H1 (cell line): ENCODE results near the gene OLFML2B. TPM values are rescaled to one million over a fixed set of nuclear protein-coding genes. Genes with fewer than 3 reads are reported as not detected.

ENCODE experiments used
- CTCF ChIA-PET: fragments of 300-600 bp; sonication (Branson Sonifier 250); formaldehyde crosslinking; loops from one replicate; lab custom pipeline; 2021; ENCODE audit not compliant: partially characterized antibody; lab: Charles Lee
- POLR2A ChIA-PET: fragments of 300-600 bp; sonication (Branson Sonifier 250); formaldehyde crosslinking; loops from one replicate; lab custom pipeline; 2021; ENCODE audit warnings: inconsistent platforms; ENCODE audit not compliant: partially characterized antibody; lab: Charles Lee
- DNase-seq, 2 experiments: peaks; one replicate each; pipeline versions ENCODE4 v3.0.0 to v3.0.0-alpha.2; 2010 to 2022; ENCODE audit warnings: low spot score in 2 of 2, low read depth in 1 of 2, mixed read lengths in 1 of 2
- FAIRE-seq: peaks from 2 replicates; lab custom pipeline; 2011; peaks lifted over from hg19 to GRCh38; lab: Jason Lieb, UNC
- H2AFZ ChIP-seq: 2 replicates; pipeline ENCODE4 v1.8.1; 2012; ENCODE audit warnings: low read length, inconsistent platforms
- H2AK5ac ChIP-seq: 2 replicates; pipeline ENCODE4 v1.6.1; 2013; ENCODE audit warnings: low read depth, low read length
- H2BK120ac ChIP-seq: replicated peaks from 2 replicates; pipeline ENCODE3; 2013; ENCODE audit warnings: low read depth, low read length, inconsistent platforms
- H2BK12ac ChIP-seq: 2 replicates; pipeline ENCODE4 v1.6.1; 2013; ENCODE audit warnings: low read depth, low read length
- H2BK15ac ChIP-seq: 2 replicates; pipeline ENCODE4 v1.6.1; 2013; ENCODE audit warnings: low read length
- H2BK20ac ChIP-seq: 2 replicates; pipeline ENCODE4 v1.6.1; 2013; ENCODE audit warnings: low read length
- H2BK5ac ChIP-seq: 2 replicates; pipeline ENCODE4 v1.6.1; 2013; ENCODE audit warnings: low read depth, low read length
- H3K14ac ChIP-seq: 2 replicates; pipeline ENCODE4 v1.6.1; 2013; ENCODE audit warnings: inconsistent platforms; ENCODE audit not compliant: insufficient read length
- H3K18ac ChIP-seq: 2 replicates; pipeline ENCODE4 v1.6.1; 2013; ENCODE audit warnings: low read length; ENCODE audit errors: extremely low read depth
- H3K23ac ChIP-seq: 2 replicates; pipeline ENCODE4 v1.6.1; 2013; ENCODE audit warnings: inconsistent platforms; ENCODE audit not compliant: insufficient read length
- H3K23me2 ChIP-seq: 2 replicates; pipeline ENCODE4 v1.6.1; 2013; ENCODE audit warnings: low read depth, low read length
- H3K27ac ChIP-seq: 2 replicates; pipeline ENCODE4 v1.6.1; 2011; ENCODE audit warnings: low read depth, low read length, inconsistent platforms
- H3K27me3 ChIP-seq, 4 experiments: replicated peaks in 1 of 4; 1 replicate in 1 of 4; 2 replicates in 3 of 4; pipeline versions ENCODE4 v1.6.1 to v1.8.1; 2011 to 2013; ENCODE audit warnings: low read length in 3 of 4, mild to moderate bottlenecking in 3 of 4, inconsistent platforms in 2 of 4, mixed read lengths in 2 of 4, moderate library complexity in 1 of 4; ENCODE audit not compliant: control insufficient read depth in 3 of 4, insufficient read depth in 3 of 4; ENCODE audit errors: extremely low read depth in 1 of 4
- H3K36me3 ChIP-seq, 4 experiments: 2 replicates each; pipeline versions ENCODE4 v1.6.1 to v1.8.1; 2011 to 2013; ENCODE audit warnings: mild to moderate bottlenecking in 4 of 4, low read length in 3 of 4, moderate library complexity in 2 of 4, control low read depth in 1 of 4, inconsistent platforms in 1 of 4; ENCODE audit not compliant: insufficient read depth in 4 of 4, control insufficient read depth in 2 of 4
- H3K4ac ChIP-seq: replicated peaks from 2 replicates; pipeline ENCODE3; 2013; ENCODE audit warnings: low read length, low read depth, mixed read lengths, inconsistent platforms; ENCODE audit not compliant: insufficient read length
- H3K4me1 ChIP-seq, 4 experiments: replicated peaks in 1 of 4; 1 replicate in 1 of 4; 2 replicates in 3 of 4; pipeline versions ENCODE4 v1.6.1 to v1.8.1; 2011 to 2013; ENCODE audit warnings: low read length in 3 of 4, inconsistent platforms in 2 of 4, mixed read lengths in 1 of 4; ENCODE audit not compliant: insufficient read depth in 4 of 4, control insufficient read depth in 3 of 4
- H3K4me2 ChIP-seq, 2 experiments: 2 replicates each; pipeline versions ENCODE4 v1.6.1 to v1.8.1; 2011 to 2013; ENCODE audit warnings: low read depth in 2 of 2, low read length in 2 of 2, control low read depth in 1 of 2, inconsistent platforms in 1 of 2, mild to moderate bottlenecking in 1 of 2; ENCODE audit not compliant: insufficient read depth in 1 of 2
- H3K4me3 ChIP-seq, 4 experiments: fragments of 200-600, 300-600 bp in 1 of 4; sonication (generic), shearing (Covaris generic), sonication (Bioruptor Twin) in 1 of 4; 2 replicates each; pipeline versions ENCODE4 v1.5.1 to v1.8.1; 2011 to 2016; ENCODE audit warnings: low read length in 4 of 4, low read depth in 3 of 4, control low read depth in 2 of 4, inconsistent platforms in 2 of 4, mild to moderate bottlenecking in 2 of 4, mixed read lengths in 1 of 4, moderate library complexity in 1 of 4; ENCODE audit not compliant: insufficient read depth in 2 of 4; ENCODE audit errors: extremely low read depth in 1 of 4
- H3K56ac ChIP-seq: replicated peaks from 2 replicates; pipeline ENCODE3; 2013; ENCODE audit warnings: low read depth, mild to moderate bottlenecking, mixed read lengths, low read length, inconsistent platforms; ENCODE audit not compliant: insufficient read length
- H3K79me1 ChIP-seq: 2 replicates; pipeline ENCODE4 v1.6.1; 2013; ENCODE audit warnings: low read depth, low read length, control low read depth
- H3K79me2 ChIP-seq, 2 experiments: 2 replicates each; pipeline versions ENCODE4 v1.6.1 to v1.8.1; 2012 to 2013; ENCODE audit warnings: low read length in 2 of 2, mild to moderate bottlenecking in 2 of 2, inconsistent platforms in 1 of 2; ENCODE audit not compliant: insufficient read depth in 2 of 2, control insufficient read depth in 1 of 2
- H3K9ac ChIP-seq, 4 experiments: replicated peaks in 1 of 4; 1 replicate in 1 of 4; 2 replicates in 3 of 4; pipeline versions ENCODE4 v1.6.1 to v1.8.1; 2011 to 2013; ENCODE audit warnings: low read depth in 3 of 4, low read length in 3 of 4, control low read depth in 2 of 4, mild to moderate bottlenecking in 2 of 4, moderate library complexity in 2 of 4, inconsistent platforms in 1 of 4; ENCODE audit errors: extremely low read depth in 1 of 4
- H3K9me3 ChIP-seq, 2 experiments: 2 replicates each; pipeline versions ENCODE4 v1.6.1 to v1.8.1; 2012 to 2013; ENCODE audit warnings: mild to moderate bottlenecking in 2 of 2, moderate library complexity in 2 of 2, control low read depth in 1 of 2, inconsistent platforms in 1 of 2, low read depth in 1 of 2, low read length in 1 of 2, mixed read lengths in 1 of 2; ENCODE audit not compliant: insufficient read depth in 2 of 2
- H4K20me1 ChIP-seq, 2 experiments: replicated peaks in 1 of 2; 2 replicates each; pipeline versions ENCODE3 to v1.8.1; 2011 to 2013; ENCODE audit warnings: inconsistent platforms in 2 of 2, low read length in 2 of 2, mild to moderate bottlenecking in 1 of 2; ENCODE audit not compliant: insufficient read depth in 2 of 2, control insufficient read depth in 1 of 2
- H4K5ac ChIP-seq: 2 replicates; pipeline ENCODE4 v1.6.1; 2013; ENCODE audit warnings: low read length, low read depth, mixed read lengths, inconsistent platforms; ENCODE audit not compliant: insufficient read length
- H4K8ac ChIP-seq: 2 replicates; pipeline ENCODE4 v1.8.0; 2013; ENCODE audit warnings: mild to moderate bottlenecking, moderate library complexity, low read length, inconsistent platforms; ENCODE audit not compliant: insufficient read depth; ENCODE audit errors: extremely low read depth
- H4K91ac ChIP-seq: replicated peaks from 2 replicates; pipeline ENCODE3; 2013; ENCODE audit warnings: low read length, mixed read lengths, inconsistent platforms; ENCODE audit not compliant: insufficient read length
- CBX8 ChIP-seq: fragments of 300-800, 300-1000 bp; sonication (generic); IDR thresholded peaks from 2 replicates; pipeline ENCODE4 v1.7.1; 2016; ENCODE audit warnings: low read depth, low read length, borderline replicate concordance
- CREB1 ChIP-seq: IDR thresholded peaks from 2 replicates; pipeline ENCODE4 v1.6.1; 2012; ENCODE audit warnings: inconsistent platforms
- EGR1 ChIP-seq: IDR thresholded peaks from 2 replicates; pipeline ENCODE4 v1.6.1; 2011; ENCODE audit warnings: low read depth, low read length, borderline replicate concordance
- KDM4A ChIP-seq: IDR thresholded peaks from one replicate; pipeline ENCODE4 v1.7.1; 2012; ENCODE audit warnings: low read depth, mild to moderate bottlenecking, moderate library complexity, low read length, inconsistent platforms; ENCODE audit not compliant: severe bottlenecking
- NRF1 ChIP-seq: IDR thresholded peaks from 2 replicates; pipeline ENCODE4 v1.6.1; 2011; ENCODE audit warnings: mild to moderate bottlenecking, low read depth, low read length, improper control_type of control experiment
- RAD21 ChIP-seq, 2 experiments: IDR thresholded peaks in 1 of 2; conservative IDR thresholded peaks in 1 of 2; 2 replicates each; pipeline ENCODE4 v1.6.1; 2011; ENCODE audit warnings: low read depth in 2 of 2, low read length in 2 of 2, improper control_type of control experiment in 1 of 2, inconsistent platforms in 1 of 2, mild to moderate bottlenecking in 1 of 2, moderate library complexity in 1 of 2
- RBBP5 ChIP-seq: IDR thresholded peaks from 2 replicates; pipeline ENCODE4 v1.7.1; 2012; ENCODE audit warnings: low read depth, mild to moderate bottlenecking, inconsistent platforms, low read length, moderate library complexity, borderline replicate concordance
- RNF2 ChIP-seq: fragments of 200-900, 300-1000 bp; sonication (generic); IDR thresholded peaks from 2 replicates; pipeline ENCODE4 v1.7.1; 2016; ENCODE audit warnings: borderline replicate concordance, low read depth, mild to moderate bottlenecking, antibody characterized with exemption, low read length; ENCODE audit not compliant: poor library complexity, severe bottlenecking; ENCODE audit errors: missing control alignments
- SP2 ChIP-seq: IDR thresholded peaks from 2 replicates; pipeline ENCODE4 v1.6.1; 2012; ENCODE audit warnings: mild to moderate bottlenecking, low read length, inconsistent platforms
- SP4 ChIP-seq: IDR thresholded peaks from 2 replicates; pipeline ENCODE4 v1.6.1; 2012; ENCODE audit warnings: low read length, inconsistent platforms
- TBP ChIP-seq: IDR thresholded peaks from 2 replicates; pipeline ENCODE4 v1.6.1; 2011; ENCODE audit warnings: low read depth, low read length, improper control_type of control experiment
- TCF12 ChIP-seq: IDR thresholded peaks from 2 replicates; pipeline ENCODE4 v1.6.1; 2011; ENCODE audit warnings: low read depth, mild to moderate bottlenecking, low read length
- YY1 ChIP-seq: IDR thresholded peaks from 2 replicates; pipeline ENCODE4 v1.6.1; 2011; ENCODE audit warnings: low read depth, mild to moderate bottlenecking, low read length
- ZNF274 ChIP-seq: IDR thresholded peaks from 2 replicates; pipeline ENCODE4 v1.7.0; 2012; ENCODE audit warnings: low read length, borderline replicate concordance; ENCODE audit errors: extremely low read depth
- WGBS, 2 experiments: shearing (Covaris generic) in 1 of 2; methylation state at CpG; one replicate each; pipeline versions ENCODE4 v1.1.6 to v1.1.7; 2013 to 2015; ENCODE audit warnings: low lambda C conversion rate in 2 of 2, mixed read lengths in 2 of 2, inconsistent platforms in 1 of 2, low coverage in 1 of 2, missing lambda C conversion rate in 1 of 2; ENCODE audit not compliant: insufficient replicate concordance in 2 of 2, insufficient coverage in 1 of 2, insufficient read length in 1 of 2; ENCODE audit errors: extremely low coverage in 1 of 2, missing lambda C conversion rate in 1 of 2; 5-methylcytosine and 5-hydroxymethylcytosine counted together
- polyA plus RNA-seq, 7 experiments: library from polyadenylated mRNA; depleted of rRNA in 3 of 7; stranded (reverse) in 5 of 7; unstranded in 2 of 7; fragments of >200 nt in 5 of 7; fragments of 200-250 nt in 2 of 7; gene quantifications; 1 replicate in 5 of 7; 2 replicates in 1 of 7; 4 replicates in 1 of 7; pipeline versions ENCODE4 v1.2.1 to v1.2.3, GENCODE V29; 2011 to 2013; ENCODE audit warnings: missing spikeins in 2 of 7, mixed read lengths in 2 of 7
- total RNA-seq: library from RNA; stranded (reverse); fragmentation: NEBNext Ultra II Directional; extraction: Animal tissue kit (Norgen Biotek cat#: 25700); gene quantifications from 2 replicates; pipeline ENCODE4 v1.2.1, GENCODE V29; 2021
- TF ChIP-seq, protein P1 (sequence below): IDR thresholded peaks from 2 replicates; pipeline ENCODE4 v1.6.1; 2012; ENCODE audit warnings: inconsistent platforms

The OLFML2B gene
- total and polyA plus RNA-seq, 2 of the 8 experiments (the other 6 are each of a cell fraction or from before 2014, with no cell fraction given): 6.5 to 10.4 TPM

DNA sequence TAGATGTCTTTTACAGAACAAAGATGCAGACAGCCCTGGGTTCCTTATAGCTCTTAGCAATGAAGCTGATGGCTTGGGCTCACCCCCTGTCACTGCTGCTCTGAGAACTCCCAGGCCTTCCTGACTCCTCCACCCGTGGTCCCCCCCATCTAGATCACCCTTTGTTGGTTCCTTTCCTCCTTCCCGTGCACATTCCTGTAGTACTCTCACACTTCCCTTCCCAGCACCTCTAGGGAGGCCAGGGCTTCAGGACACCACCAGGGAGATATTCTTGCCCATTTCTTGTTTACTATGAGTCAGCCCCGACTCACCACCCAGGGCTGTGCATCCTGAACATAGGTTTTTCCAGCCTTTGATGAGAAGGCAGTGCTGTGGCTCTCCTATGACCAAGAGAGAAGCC is 31.4 kb upstream of the OLFML2B start:
- no peaks in the 10 kb centered on the region for H3K9me3 ChIP-seq
- H2BK20ac ChIP-seq: no peak overlapping the region
- FAIRE-seq (no peak), DNase-seq (no peak)
- H4K5ac ChIP-seq: no peak overlapping the region
- no peaks in the 10 kb centered on the region for H3K36me3 ChIP-seq
- H3K4me1 ChIP-seq: no peaks in the 10 kb centered on the region
- no peak overlapping the region for H4K91ac ChIP-seq
- H3K18ac ChIP-seq: no peak overlapping the region
- H2BK15ac ChIP-seq: no peak overlapping the region
- H3K14ac ChIP-seq: no peak overlapping the region
- no peak for TF ChIP-seq TBP
- TF ChIP-seq SP4: no peak
- TF ChIP-seq, protein P1, sequence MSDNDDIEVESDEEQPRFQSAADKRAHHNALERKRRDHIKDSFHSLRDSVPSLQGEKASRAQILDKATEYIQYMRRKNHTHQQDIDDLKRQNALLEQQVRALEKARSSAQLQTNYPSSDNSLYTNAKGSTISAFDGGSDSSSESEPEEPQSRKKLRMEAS: no peak
- no peak for TF ChIP-seq CREB1
- TF ChIP-seq EGR1: no peak
- TF ChIP-seq ZNF274: no peak
- TF ChIP-seq TCF12: no peak
- TF ChIP-seq RBBP5: no peak
- no peak for TF ChIP-seq RAD21 (IDR thresholded peaks at IDR 0.05 in 1 of 2, conservative IDR thresholded peaks at IDR 0.05 in 1 of 2; ENCODE audit: low read depth in 2 of 2, low read length in 2 of 2)
- no peak for TF ChIP-seq YY1
- TF ChIP-seq NRF1: no peak
- TF ChIP-seq KDM4A: no peak
- no peak for TF ChIP-seq SP2
- TF ChIP-seq RNF2: no peak
- TF ChIP-seq CBX8: no peak
- no peaks in the 10 kb centered on the region for H3K79me1 ChIP-seq
- no peaks in the 10 kb centered on the region for H3K23me2 ChIP-seq
- 80% methylated on average over 3 of the region's 3 CpGs; no CpG with 5 or more reads in 1 of the 2 experiments for WGBS, 2 experiments
- H4K8ac ChIP-seq: no peak overlapping the region
- no peaks in the 10 kb centered on the region for H3K79me2 ChIP-seq
- ChIA-PET POLR2A (no interaction called here), CTCF (interaction anchor here (0.6 to 2.4 kb wide), 5 partner anchors 10 to 337 kb away, joined by 3 to 32 read pairs (median 6); no protein-coding TSS in a partner anchor)
- no peak overlapping the region for H3K27ac ChIP-seq
- H3K56ac ChIP-seq: no peak overlapping the region
- no peak overlapping the region for H3K4ac ChIP-seq
- H3K9ac ChIP-seq: no peak overlapping the region
- no peak overlapping the region for H3K4me2 ChIP-seq
- H2BK5ac ChIP-seq: no peak overlapping the region
- H3K27me3 ChIP-seq: no peaks in the 10 kb centered on the region
- no peak overlapping the region for H3K4me3 ChIP-seq
- no peak overlapping the region for H2BK12ac ChIP-seq
- H4K20me1 ChIP-seq: no peaks in the 10 kb centered on the region
- H2BK120ac ChIP-seq: no peak overlapping the region
- H2AK5ac ChIP-seq: no peak overlapping the region
- H2AFZ ChIP-seq: no peak overlapping the region
- no peak overlapping the region for H3K23ac ChIP-seq
